Colon (tissue), 2 donors: Measurements from ENCODE around the gene PHACTR2.
"Not testable (repeated sequence)": the region's sequence is repeated elsewhere in the genome, so short reads cannot be mapped to it uniquely, and the experiment has no call there.

Source experiments
- FAIRE-seq: peaks from 2 replicates; lab custom pipeline; 2012; peaks lifted over from hg19 to GRCh38; lab: Jason Lieb, UNC
- donor health status: control.
- donor health status: control.

Gene PHACTR2

DNA sequence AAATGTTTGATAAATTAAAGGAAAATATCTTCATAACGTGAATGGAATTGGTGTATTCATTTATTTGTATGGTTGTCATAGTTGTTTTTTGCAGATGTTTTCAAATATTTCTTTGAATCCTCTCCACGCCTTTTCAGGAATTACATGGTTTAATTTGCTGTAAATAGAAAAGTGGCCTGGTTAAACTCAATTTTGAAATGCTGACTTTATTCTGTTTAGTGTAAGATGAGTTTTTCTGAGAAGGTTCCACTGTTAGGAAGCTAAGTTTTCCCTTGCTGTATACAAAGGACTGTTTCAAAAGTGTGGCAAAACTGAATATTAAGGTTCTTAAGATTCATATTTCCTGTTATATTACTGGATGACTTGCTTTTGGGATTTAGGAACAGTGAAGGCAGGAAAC lies 186.0 kb downstream of the PHACTR2 start:
- FAIRE-seq, result no peak

DNA sequence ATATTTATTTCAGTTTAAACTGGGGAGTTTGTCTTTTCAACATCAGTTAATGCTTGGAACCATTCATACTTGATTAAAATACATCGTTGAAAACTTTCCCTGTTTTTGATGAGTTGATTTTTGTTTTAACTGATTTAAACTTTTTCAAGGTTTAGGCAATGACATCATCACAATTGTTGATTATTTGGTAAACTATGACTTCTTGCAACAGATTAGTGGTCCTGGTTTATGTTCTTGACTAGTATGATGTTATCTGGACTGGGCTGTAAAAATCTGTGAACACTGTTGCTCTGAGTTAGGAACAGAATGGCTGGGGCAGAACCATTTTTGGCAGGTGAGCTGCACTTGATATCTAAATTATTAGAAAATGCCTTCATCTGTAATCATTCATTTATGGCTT lies 186.5 kb downstream of the PHACTR2 start, which contains the start of gene ZC2HC1B:
Gene ZC2HC1B, plus strand, starts transcription at position 241 of the 400 bp plus-strand sequence. Its CDS starts 66 bp downstream, at position 307.
- FAIRE-seq, result no peak

DNA sequence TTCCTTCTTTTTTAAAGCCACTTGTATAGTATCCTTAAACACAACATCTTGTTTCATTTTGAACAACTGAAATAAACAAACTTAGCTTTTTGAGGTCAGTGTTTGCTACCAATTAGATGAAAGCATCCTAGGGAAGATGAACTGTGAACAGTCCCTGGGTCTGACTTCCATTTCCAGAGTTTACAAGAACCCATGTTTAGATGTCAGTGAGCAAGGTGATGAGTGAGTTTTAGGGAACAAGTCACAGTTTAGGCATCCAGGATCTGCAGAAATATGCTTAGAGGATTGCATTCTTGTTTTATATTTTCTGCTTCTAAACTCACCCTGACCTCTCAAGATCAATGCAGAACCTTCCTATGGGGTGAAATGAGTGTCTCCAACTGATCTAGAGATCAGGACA lies 189.5 kb downstream of the PHACTR2 start:
- FAIRE-seq, result no peak

DNA sequence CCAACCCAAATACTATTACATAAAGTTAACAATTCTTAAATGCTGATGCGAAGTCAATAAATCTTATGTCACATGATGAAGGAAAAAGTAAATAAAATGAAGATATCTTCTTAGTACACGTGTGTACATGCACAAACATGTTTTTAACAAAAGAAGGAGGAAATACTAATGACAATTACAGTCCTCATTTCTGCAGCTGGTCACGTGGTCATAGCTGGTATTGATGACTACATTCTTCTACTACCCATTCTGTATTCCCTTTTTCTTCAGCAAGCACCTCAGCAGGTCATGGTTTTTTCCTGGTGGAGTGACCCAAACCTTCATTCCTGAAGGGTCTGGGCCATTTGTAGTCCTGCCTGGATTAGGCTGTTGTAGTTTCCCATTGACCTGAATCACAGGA lies 191.0 kb downstream of the PHACTR2 start:
- not testable (repeated sequence) for FAIRE-seq

DNA sequence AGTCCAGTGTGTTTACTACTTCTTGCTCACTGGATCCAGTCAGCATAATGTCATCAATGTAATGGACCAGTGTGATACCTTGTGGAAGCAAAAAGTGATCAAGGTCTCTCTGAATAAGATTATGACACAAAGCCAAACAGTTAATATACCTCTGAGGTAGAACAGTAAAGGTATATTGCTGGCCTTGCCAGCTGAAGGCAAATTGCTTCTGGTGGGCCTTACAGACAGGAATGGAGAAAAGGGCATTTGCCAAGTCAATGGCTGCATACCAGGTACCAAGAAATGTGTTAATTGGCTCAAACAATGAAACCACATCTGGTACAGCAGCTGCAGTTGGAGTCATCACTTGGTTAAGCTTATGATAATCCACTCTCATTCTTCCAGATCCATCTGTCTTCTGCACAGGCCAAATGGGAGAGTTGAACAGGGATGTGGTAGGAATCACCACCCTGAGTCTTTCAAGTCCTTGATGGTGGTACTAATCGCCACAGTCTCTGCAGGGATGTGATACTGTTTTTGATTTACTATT lies 193.5 kb downstream of the PHACTR2 start:
- not testable (repeated sequence) for FAIRE-seq

DNA sequence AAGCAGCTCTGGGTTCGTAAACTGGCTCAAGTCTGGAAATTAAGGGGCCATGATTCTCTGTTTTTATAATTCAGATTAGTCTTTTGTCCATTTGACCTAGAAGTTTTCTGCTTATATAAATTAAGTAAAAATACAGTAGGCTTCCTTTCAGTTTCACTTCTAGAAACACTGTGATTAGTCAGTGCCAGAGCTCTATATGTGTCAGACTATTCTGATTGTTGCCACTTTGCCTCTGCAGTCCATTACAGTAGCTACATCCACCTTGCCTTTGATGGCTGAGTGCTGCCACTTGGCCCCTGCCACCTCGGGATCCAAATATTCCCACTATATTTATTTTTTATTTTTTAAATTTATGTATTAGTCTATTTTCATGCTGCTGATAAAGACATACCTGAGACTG lies 194.4 kb downstream of the PHACTR2 start:
- no peak for FAIRE-seq

DNA sequence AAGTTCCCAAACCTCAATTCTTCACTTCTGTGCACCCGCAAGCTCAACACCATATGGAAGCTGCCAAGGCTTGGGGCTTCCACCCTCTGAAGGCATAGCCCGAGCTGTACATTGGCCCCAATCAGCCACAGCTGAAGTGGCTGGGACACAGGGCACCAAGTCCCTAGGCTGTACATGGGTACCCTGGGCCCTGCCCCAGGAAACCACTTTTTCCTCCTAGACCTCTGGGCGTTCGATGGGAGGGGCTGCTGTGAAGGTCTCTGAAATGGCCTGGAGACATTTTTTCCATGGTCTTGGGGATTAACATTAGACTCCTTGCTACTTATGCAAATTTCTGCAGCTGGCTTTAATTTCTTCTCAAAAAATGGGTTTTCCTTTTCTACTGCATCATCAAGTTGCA lies 195.8 kb downstream of the PHACTR2 start:
- FAIRE-seq, result not testable (repeated sequence)

DNA sequence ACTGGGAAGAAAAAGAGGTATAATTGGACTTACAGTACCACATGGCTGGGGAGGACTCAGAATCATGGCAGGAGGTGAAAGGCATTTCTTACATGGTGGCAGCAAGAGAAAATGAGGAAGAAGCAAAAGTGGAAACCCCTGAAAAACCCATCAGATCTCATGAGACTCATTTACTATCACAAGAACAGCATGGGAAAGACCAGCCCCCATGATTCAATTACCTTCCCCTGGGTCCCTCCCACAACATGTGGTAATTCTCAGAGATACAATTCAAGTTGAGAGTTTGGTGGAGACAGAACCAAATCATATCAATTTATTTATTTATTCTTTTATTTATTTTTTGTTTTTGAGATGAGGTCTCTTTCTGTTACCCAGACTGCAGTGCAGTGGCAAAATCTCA lies 196.7 kb downstream of the PHACTR2 start:
- FAIRE-seq, result not testable (repeated sequence)

DNA sequence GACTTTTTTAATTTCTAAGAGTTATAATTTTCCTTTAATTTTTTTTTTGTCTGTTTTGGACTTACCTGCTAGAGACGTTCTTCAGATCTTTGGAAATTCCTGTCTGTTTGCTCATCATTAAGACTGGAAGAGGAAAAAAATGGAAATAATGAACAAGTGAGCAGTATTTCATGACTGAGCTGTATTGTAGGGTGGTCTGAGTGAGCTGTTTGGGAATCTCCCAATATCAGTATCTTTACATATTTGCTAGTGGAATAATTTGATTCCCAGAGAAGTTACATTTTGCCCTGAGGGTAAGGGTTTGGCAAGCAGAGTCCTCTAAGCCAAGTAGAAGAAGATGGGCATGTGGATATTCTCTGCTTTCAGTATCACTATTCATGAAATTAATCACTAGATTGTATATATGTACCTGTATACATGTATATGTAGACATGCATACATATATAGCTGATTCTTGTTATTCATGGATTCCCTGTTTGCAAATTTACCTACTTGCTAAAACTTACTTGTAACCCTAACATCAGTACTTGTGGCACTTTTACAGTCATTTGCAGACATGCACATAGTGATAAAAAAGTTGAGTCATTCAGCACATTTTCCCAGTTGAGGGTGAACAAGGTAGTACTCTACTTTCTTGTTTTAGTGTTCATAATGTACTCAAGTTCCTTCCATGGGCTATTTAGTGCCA lies 200.0 kb downstream of the PHACTR2 start:
- FAIRE-seq, result no peak

DNA sequence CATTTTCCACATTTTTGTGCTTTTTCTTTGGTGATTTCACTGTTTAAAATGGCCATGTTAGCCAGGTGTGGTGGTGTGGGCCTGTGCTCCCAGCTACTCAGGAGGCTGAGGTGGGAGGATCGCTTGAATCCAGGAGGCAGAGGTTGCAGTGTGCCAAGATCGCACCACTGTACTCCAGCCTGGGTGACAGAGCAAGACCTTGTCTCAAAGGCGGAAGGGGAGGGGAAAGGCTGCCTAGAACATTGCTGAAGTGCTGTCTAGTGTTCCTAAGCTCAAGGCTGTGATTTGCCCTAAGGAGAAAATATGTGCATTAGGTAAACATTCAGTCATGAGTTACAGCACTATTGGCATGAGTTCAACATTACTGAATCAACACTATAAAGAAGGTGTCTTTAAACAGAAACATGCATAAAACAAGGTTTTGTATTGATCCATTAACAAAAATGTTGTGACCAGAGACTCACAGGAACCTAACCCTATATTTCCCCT lies 200.6 kb downstream of the PHACTR2 start:
- FAIRE-seq, result no peak

DNA sequence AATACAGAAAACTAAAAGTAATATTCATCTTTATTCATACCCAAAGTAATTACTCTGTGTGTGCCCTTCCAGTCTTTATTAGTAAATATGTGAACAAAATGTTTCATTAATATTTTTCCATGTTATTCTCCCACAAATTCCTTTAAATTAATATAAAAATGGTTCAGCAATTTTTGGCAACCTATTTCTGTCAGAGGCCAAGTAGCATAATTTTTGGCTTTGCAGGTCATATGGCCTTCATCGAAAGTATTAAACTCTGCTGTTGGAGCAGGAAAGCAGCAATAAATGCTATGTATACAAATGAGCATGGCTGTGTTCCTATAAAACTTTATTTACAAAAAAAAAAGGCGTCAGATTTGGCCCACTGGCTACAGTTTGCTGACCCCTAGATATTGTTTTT lies 202.6 kb downstream of the PHACTR2 start:
- FAIRE-seq, result no peak
